HG03457 (cell line): ENCODE data around the gene SCNM1.

Experiments
- ATAC-seq: cut with Tn5 transposase; IDR thresholded peaks from one replicate; pipeline ENCODE4 v1.9.1; 2021; ENCODE audit warnings: moderate number of reproducible peaks; ENCODE audit not compliant: unreplicated experiment

SCNM1 gene

GRCh38 chr1:151165738-151166504 is at the start of gene SCNM1, which contains the start of gene LYSMD1:
Gene SCNM1, plus strand, starts transcription at chr1:151166144. Its CDS starts 9 bp downstream, at chr1:151166153.
Gene LYSMD1, minus strand, starts transcription at chr1:151165902. Its CDS starts 644 bp downstream, at chr1:151165258.
- ATAC-seq, result peak; percentile 63

- no peak for ATAC-seq
Observed at GRCh38 chr1:151124763-151125403, 41.1 kb upstream of the SCNM1 start.

- no peak for ATAC-seq
Observed at GRCh38 chr1:151128800-151129199, 37.1 kb upstream of the SCNM1 start.

GRCh38 chr1:151130987-151131586 is 34.9 kb upstream of the SCNM1 start:
- no peak for ATAC-seq

GRCh38 chr1:151131701-151132334 is 34.1 kb upstream of the SCNM1 start:
- ATAC-seq, result no peak

- no peak for ATAC-seq
Observed at GRCh38 chr1:151132335-151133017, 33.5 kb upstream of the SCNM1 start.

GRCh38 chr1:151133018-151133806 is 32.7 kb upstream of the SCNM1 start:
- no peak for ATAC-seq

GRCh38 chr1:151134396-151134795 is 31.5 kb upstream of the SCNM1 start:
- no peak for ATAC-seq

GRCh38 chr1:151134991-151135390 is 31.0 kb upstream of the SCNM1 start:
- ATAC-seq, result no peak

GRCh38 chr1:151135433-151136385 is 30.2 kb upstream of the SCNM1 start:
- no peak for ATAC-seq

GRCh38 chr1:151137789-151138188 is 28.2 kb upstream of the SCNM1 start:
- no peak for ATAC-seq

- ATAC-seq, result no peak
Observed at GRCh38 chr1:151142411-151143056, 23.4 kb upstream of the SCNM1 start.

- ATAC-seq, result no peak
Observed at GRCh38 chr1:151143057-151143435, 22.9 kb upstream of the SCNM1 start.

GRCh38 chr1:151143986-151144385 is 22.0 kb upstream of the SCNM1 start:
- no peak for ATAC-seq

- ATAC-seq, result no peak
Observed at GRCh38 chr1:151144474-151145303, 21.3 kb upstream of the SCNM1 start.

- ATAC-seq, result no peak
Observed at GRCh38 chr1:151145304-151146071, 20.5 kb upstream of the SCNM1 start.

GRCh38 chr1:151146072-151146411 is 19.9 kb upstream of the SCNM1 start:
- no peak for ATAC-seq
